Activated naive CD8-positive, alpha-beta T cell treated with anti-CD3 and anti-CD28 coated beads, Interleukin-2, amount 50 U/mL, for 16 hours (primary cell): ENCODE measurements around the gene ADCY4.

Experiments used
- DNase-seq: peaks from one replicate; pipeline ENCODE4 v3.0.0-alpha.2; 2020; ENCODE audit warnings: low read depth, low spot score

The ADCY4 gene

GRCh38 chr14:24298892-24299254, 36.0 kb downstream of the ADCY4 start:
- no peak for DNase-seq

- no peak for DNase-seq
Observed at GRCh38 chr14:24297190-24297964, 37.5 kb downstream of the ADCY4 start.

DNA sequence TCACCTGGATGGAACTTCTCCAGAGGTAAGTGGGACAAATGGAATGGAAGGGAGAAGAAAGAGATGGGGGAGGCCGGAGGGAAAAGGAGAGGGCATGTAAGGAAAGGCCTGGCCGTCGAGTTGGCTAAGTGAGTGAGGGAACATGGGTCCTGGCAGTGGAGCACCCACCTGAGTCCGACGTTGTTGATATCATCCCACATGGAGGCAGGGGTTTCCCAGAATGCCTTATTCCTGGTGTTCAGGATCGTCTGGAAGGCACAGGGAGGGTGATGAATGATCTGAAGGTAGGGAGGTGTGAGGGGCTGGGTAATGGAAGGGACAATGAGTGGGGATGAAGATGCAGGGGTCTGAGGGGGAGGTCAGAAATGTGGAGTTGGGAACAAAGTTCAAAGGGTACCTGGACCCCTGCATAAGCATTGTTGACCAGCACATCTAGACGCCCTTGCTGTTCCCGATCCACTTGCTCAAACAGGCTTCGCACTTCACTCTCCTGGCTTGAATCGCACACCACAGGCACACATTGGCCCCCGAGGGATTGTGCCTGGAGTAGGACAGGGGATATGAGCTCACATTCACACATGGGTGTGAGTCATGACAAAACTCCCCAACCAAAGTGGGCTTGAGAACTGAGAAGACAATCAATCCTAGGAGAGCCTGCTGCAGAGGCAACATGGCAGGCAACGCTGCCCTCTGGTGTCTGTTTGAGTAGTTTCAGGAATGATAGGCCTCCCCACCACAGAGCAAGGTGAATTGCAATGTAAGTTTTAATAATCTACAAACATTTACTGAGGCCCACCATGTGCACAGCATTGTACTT, 38.3 kb downstream of the ADCY4 start:
- DNase-seq = peak; percentile 60

- DNase-seq = no peak
Observed at GRCh38 chr14:24293525-24293924, 41.3 kb downstream of the ADCY4 start.

DNA sequence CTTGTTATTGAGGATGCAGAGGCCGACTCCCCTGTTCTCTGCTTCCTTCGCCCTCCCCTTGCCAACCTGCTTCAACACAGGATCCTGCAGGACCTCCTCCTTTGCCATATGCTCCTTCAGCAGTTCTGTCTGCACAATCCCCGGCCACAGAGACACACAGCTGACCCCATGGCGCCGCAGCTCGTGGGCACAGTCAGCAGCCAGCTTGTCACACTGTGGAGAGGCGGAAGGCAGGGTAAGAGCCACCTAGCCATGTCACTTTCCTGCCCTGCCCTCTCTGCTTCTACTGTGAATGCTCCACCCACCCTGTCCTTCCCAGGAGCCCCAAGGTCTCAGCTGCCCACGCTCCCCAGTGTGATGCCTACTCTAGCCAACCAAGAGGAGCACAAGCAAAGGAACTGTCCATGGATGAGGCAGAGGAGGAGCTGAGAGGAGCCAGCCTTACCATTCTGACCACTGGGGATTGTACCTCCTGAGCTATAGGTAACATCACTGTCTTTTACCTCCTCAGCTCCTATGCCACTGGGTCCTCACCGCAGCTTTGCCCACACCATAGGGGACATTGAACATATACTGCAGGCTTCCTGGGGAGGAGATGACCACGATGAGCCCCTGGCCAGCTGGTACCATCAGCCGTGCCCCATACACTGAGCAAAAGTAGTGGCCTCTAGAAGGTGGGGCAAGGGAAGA, 42.6 kb downstream of the ADCY4 start:
- DNase-seq = no peak

- DNase-seq = no peak
Observed at GRCh38 chr14:24291446-24292117, 43.3 kb downstream of the ADCY4 start.

DNA sequence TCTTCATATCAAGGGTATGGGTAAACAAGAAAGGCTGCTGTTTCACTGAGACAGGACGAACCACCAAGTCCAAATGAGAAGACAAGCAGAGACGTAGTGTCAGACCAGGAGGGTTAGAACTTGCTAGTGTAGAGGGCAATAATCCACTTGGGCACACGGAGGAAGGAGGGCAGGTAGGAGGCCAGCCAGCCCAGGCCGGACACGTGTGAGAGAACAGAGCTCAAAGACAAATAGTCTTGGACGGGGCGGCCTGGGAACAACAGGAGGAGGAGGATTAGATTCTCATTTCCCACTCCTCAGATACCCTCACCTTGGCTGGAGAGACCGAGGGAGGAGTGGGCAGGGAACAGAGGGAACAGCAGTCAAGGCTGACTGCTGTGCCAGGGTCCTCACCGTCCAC, 44.1 kb downstream of the ADCY4 start:
- DNase-seq = no peak

GRCh38 chr14:24289649-24290280, 45.1 kb downstream of the ADCY4 start:
- no peak for DNase-seq

- no peak for DNase-seq
Observed at GRCh38 chr14:24286996-24287395, 47.9 kb downstream of the ADCY4 start.

GRCh38 chr14:24285351-24285750, 49.5 kb downstream of the ADCY4 start:
- DNase-seq = no peak

DNA sequence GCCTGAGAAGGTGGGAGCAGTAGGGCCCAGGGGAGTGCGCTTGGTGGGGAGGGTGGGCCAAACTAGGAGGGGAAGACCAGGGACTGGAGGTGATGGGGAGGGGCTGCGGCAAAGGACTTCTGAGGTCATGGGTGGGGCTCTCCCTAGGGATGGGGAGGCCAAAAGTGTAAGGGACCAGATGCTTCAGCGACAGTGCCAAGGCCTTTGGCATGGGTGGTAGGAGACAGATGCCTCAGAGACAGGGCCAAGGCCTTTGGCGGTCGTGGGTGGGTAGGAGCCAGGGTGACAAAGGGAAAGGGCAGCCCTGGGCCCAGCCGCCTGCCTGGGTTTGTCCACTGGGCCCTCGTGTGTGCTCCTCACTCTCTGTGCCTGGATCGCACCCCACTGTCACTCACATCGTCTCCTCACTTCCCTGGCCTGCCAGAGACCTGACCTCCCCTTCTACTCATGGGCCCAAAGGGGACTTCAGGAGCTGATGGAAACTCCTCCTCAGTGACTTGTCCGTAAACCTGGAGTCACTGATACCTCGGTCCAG, 50.3 kb downstream of the ADCY4 start:
- DNase-seq = no peak

GRCh38 chr14:24283796-24284460, 50.9 kb downstream of the ADCY4 start:
- no peak for DNase-seq

- no peak for DNase-seq
Observed at GRCh38 chr14:24282736-24283135, 52.1 kb downstream of the ADCY4 start.

GRCh38 chr14:24281636-24282035, 53.2 kb downstream of the ADCY4 start:
- no peak for DNase-seq

DNA sequence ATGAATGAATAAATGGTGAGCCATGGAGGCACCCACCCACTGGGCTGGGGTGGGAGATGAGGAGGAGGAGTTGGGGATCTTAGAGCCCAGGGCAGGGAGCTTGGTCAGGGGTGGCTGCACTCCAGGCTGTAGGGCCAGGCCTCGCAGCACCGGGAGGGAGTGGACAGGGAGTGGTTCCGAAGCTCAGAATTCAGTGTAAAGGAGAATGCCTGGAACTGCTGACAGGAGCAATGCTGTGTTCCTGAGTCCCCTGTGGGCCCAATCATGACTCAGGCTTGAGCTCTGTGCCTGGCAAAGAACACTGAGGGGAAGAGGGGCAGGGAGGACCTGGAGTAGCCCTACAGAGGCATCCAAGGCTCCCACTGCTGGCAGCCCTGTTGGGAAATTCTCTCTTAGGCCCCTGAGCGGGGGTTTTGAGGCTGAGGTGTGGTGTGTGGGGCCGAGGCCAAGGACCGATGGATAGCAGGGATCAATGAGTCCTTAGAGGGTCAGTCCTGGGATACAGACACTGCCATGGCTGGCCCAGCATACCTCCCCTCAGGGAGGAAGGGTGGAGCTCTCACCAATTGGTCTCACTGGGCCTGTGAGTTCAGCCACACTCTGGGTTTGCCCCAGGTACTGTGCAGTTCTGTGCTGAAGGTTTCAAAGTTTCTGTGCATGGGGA, 53.9 kb downstream of the ADCY4 start:
- no peak for DNase-seq

DNA sequence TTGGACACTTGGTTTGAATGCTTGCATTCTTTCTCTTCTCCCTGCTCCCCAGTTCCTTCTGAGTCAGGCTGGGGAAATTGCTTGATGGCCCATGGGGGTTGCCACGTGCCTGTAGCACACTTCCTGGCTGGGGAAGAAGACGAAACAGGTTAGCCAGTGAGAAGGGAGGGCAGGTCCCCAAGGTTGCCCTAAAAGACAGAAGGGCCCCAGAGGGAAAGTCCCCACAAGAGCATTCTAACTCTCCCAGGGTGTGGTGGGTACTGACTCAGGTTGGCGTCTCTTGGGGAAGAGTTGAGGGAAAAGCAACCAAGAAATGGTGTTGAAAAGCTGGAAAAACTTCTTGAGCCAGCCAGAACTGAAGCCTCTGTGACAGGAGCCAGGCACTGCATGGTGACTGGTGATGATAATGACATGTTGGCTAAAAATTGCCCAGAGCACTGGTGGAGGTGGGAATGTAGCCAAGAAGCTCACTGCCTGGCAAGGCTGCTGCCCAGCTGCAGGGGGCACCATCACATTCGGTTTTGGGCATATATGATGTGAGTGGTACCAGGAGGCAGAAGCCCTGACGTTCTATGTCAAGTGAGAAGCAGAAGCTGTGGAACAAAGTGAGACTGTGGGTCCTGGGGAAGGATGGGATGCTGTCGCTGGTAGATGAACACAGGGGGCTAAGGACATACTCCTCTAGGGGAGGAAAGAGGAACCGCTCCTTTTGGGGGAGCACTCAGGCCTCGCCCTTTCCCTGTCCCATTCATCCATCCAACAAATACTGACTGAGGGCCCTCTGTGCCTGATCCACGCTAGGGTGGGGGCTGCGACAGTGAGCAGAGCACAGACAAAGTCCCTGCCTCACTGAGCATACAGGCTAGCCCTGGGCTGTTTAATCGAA, 55.3 kb downstream of the ADCY4 start:
- DNase-seq = no peak

DNA sequence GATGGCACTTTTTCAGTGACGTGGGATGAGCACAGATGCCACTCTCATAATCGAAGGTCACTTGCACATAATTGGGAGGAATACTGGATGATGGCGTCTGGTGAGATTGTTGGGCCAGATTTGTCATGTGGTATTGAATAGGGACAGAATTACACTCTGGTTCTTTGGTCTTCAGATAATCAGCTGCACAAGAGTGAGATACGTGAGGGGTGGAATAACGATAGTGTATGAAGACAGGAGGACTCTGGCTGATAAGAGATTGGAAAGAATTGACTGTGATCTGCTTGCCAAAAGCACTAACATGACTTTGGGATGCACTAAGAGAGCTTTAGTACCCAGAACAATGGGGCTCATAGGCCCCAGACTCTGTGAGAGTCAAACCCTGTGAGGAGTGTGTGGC, 56.4 kb downstream of the ADCY4 start:
- DNase-seq = no peak

DNA sequence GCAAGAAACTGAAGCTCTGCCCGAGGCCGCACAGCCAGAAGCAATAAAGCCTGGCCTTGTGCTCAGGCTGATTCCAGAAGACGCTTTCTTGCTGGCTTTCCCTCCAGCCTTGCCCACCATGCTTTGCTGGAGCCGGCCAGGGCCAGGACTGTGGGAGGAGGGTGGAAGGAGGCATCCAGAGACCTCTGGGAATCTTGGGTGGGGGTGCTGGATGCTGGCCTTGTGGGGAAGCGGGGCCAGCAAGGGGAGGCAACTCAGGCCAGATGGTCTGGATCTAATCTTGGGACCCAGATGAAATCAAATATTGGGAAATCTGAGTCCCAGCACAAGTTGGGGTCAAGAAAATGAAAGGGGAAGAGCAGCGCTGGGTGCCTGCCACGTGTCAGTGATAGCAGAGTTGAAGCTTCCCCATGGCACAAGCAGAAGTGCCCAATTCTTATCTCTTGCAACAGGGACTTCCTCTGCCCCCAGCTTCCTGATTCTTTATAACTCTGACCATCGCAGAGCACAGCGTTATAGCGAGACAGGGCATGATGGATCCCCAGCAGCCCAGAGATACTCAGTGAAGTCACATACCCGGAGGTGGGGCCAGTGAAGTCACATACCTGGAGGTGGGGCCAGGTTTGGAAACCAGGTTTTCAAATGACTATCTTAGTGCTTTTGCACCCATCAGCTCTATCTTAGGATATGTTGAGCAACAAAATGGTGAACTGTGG, 57.1 kb downstream of the ADCY4 start:
- DNase-seq = no peak
